GM19452 (cell line): Measurements from ENCODE around the gene CT45A1.
A peak's percentile ranks its signal among the peaks of the same experiment; 100 is the strongest.
"Not testable (repeated sequence)": the region's sequence is repeated elsewhere in the genome, so short reads cannot be mapped to it uniquely, and the experiment has no call there.

Experiments
- ATAC-seq: cut with Tn5 transposase; IDR thresholded peaks from one replicate; pipeline ENCODE4 v1.9.1; 2021; ENCODE audit not compliant: unreplicated experiment

The CT45A1 gene

GRCh38 chrX:135713183-135713689 lies at the start of gene CT45A1:
CT45A1 (plus strand) TSS chrX:135713639; CDS start chrX:135718941, 5,302 bp downstream.
- not testable (repeated sequence) for ATAC-seq

- ATAC-seq, result not testable (repeated sequence)
Measured at GRCh38 chrX:135672979-135673378, 40.5 kb upstream of the CT45A1 start.

- no peak for ATAC-seq
Measured at GRCh38 chrX:135688137-135688536, 25.3 kb upstream of the CT45A1 start.

GRCh38 chrX:135695471-135695870 lies 18.0 kb upstream of the CT45A1 start:
- ATAC-seq, result no peak

GRCh38 chrX:135697601-135698000 lies 15.8 kb upstream of the CT45A1 start:
- ATAC-seq, result no peak

- ATAC-seq, result no peak
Measured at GRCh38 chrX:135698924-135699323, 14.5 kb upstream of the CT45A1 start.

GRCh38 chrX:135707880-135708279 lies 5.6 kb upstream of the CT45A1 start:
- ATAC-seq, result no peak

- ATAC-seq, result no peak
Measured at GRCh38 chrX:135713795-135714194, 356 bp downstream of the CT45A1 start.

GRCh38 chrX:135734666-135735065 lies 21.2 kb downstream of the CT45A1 start:
- ATAC-seq, result not testable (repeated sequence)

- no peak for ATAC-seq
Measured at GRCh38 chrX:135737366-135738071, 24.1 kb downstream of the CT45A1 start.

GRCh38 chrX:135740681-135741149 lies 27.3 kb downstream of the CT45A1 start:
- ATAC-seq, result peak; percentile 69

GRCh38 chrX:135741192-135741715 lies 27.8 kb downstream of the CT45A1 start:
- ATAC-seq, result no peak

- not testable (repeated sequence) for ATAC-seq
Measured at GRCh38 chrX:135744739-135745138, 31.3 kb downstream of the CT45A1 start.

- ATAC-seq, result not testable (repeated sequence)
Measured at GRCh38 chrX:135768091-135768490, 54.7 kb downstream of the CT45A1 start, which contains the start of gene CT45A3. CT45A3 (minus strand) TSS chrX:135768191; CDS start chrX:135764444, 3,747 bp downstream.
